DLD1 (cell line): Measurements from ENCODE around the gene CXCL12.

Experiments
- in situ Hi-C: cut with HindIII; loops from 2 replicates; pipeline ENCODE4 v1.10.0; 2017; ENCODE audit warnings: low sequenced_read_pairs

Gene CXCL12

DNA sequence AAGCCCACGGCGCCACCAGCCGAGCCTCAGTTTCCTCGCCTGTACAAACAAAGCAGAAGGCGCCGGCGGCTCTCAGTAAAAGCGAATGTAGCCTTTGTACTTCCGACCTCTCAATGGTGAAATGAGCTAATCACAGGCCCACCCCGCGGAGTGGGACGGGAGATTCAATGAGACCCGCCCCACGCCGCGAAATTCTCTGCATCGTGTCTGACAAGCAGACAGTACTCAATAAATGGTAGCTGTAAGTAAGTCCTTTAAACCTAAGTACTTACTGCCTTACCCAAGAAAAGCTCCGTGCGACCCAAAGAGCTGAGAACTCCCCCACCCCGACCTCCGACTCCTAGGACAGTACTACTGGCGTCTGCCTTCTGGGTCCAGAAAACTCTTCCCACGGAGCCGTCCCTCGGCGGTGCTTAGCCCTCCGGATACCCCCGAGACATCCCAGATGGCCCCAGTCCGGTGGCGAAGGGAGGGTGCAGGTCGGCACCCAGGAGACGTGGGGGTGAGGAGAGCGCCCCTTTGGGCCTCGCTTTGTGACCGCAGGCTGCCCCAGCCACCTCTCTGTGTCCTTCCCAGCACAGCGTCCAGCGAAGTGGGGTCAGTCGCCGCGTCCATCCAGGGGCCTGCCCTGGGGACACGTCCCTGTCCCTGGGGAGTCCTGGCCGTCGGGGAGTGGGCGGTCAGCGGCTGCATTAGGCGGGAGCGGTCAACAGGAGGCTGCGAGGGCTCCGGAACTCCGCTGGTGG is 972 bp upstream of the CXCL12 start:
- in situ Hi-C loops: no loop called here

DNA sequence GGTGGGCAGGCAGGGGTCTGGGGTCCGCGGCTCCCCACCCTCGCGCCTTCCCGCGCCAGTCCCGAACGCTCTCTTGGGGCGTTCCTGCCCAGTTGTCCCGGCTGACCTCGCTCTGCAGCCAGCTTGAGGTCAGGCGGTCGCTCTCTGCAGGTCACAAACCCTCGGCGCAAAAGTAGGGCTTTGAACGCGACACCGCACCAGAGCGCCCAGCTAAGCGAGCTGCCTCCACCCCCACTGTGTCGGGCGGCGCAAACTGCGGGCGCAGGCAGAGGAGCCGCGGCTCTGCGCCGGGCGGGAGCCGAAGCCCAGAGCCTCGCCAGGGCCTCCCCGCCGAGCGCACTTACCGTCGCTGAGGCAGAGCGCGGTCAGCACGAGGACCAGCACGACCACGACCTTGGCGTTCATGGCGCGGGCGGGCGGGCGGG is 284 bp downstream of the CXCL12 start:
- in situ Hi-C loops: no loop called here

DNA sequence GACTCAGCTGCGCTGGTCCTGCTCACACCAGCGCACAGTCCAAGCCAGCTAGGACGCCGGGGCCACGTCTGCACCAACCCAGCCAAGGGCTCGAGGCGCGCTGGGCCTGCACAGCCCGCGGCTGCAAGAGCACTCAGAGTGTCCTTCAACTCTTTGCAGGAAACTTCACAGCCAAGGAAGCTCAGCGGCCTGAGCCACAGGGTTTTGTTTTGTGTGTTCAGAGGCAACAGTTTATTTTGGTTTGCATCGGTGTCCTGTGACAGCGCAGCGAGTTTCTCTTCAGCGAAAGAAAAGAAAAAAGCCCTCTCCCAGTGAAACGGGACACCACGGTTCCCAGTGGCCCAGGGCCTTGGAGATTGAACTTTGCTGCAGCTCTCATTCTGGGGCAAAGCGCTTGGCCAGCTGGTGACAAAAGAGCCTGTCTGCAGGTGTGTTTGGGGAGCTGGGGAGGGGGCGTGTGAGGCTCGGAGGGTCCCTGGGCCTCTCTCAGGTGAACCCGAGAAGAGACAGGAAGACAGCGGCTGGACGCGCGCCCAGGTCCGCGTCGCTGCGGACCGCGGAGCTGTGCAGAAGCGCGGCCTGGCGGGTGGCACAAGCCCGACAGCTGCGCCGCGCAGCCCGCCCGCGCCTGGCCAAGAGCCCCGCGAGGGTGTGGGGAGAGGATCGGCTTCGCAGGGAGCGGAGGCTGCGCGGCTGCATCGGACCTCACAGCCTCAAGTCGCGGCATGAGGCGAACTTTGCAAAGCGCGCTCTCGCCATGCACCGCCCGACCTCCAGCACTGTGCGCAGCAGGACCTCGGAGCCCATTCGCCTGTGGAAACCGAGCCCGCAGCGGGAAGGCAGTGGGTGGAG is 922 bp downstream of the CXCL12 start:
- in situ Hi-C loops: no loop called here

- in situ Hi-C loops: no loop called here
Measured at GRCh38 chr10:44382981-44383748, 1.7 kb downstream of the CXCL12 start.

GRCh38 chr10:44382131-44382858 is 2.6 kb downstream of the CXCL12 start:
- in situ Hi-C loops: no loop called here

GRCh38 chr10:44380829-44381600 is 3.9 kb downstream of the CXCL12 start:
- in situ Hi-C loops: no loop called here

DNA sequence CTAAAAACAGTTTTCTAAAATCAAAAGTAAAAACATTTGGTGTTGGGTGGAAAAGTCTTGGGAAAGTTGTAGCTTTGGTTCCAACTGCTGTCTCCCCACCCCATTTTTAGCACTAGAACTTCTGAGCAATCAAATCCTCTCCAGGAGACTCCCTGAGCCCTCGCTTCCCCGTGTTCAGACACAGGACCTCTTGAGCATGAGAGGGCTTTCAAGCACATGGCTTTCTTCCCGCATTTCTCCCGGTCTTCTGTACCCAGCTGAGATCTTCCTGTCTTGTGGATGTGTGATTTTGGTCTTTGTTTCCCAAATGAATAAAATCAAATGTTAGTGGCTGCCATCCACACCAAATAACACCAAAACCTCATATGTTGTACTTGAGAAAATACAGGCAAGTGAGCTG is 5.0 kb downstream of the CXCL12 start:
- in situ Hi-C loops: no loop called here

GRCh38 chr10:44378626-44379025 is 6.3 kb downstream of the CXCL12 start:
- in situ Hi-C loops: no loop called here

DNA sequence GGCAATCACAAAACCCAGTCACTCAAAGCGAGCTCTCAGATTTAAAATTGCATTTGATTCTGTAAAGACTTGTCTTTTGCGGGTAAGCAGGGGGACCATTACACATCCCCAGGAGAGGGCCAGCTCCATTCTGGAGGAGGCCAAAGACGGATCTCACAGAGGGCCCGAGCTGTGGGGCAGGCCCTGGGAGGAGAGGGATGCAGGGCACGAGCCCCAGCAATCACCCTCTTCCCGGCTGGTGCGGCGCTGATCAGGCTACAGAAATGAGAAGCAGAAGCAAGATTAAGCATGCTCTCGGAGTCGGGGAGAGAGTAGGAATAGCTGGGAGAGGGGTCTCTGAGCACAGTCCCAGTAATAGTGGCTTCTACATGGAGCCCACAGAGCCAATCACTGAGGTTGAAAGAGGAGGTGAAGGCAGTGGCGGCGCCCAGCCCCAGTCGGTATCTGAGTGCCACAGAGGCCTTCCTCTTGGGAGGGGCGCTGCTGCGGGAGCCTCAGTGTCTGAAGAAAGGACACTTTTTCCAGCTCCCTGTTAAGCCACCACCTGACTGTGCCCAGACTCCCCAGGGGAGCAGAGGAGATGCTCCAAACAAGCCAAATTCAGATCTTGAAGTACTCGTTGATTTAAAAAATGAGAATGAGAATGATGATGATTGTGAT is 7.1 kb downstream of the CXCL12 start:
- in situ Hi-C loops: no loop called here

DNA sequence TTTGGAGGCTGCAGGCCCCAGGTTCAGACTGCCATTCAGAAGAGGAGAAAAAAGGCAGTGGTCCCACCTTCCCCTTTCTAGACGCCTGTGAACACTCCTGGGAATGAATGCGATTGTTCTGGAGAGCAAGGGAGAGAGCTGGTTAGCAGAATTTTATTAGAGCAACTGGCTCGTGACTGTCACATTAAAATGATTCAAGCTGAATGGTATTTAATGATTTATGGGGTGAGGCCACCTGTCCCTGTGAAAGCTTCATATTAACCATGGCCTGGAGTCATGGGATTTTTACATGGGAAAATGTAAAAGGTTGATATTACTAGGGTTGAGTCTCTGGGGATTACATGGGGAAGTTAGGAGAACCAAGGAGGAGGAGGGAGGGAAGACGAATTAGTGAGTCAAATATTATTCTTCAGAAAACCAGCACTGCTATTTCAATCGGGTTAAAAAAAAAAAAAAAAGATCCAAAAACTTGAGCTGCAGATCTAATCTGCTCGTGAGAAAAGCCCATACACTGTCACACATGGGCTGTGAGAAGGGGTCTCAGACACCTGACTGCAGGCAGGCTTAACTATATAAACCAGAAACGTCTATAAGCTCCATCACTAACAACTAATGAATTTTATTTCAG is 8.3 kb downstream of the CXCL12 start:
- in situ Hi-C loops: no loop called here

GRCh38 chr10:44374155-44374554 is 10.7 kb downstream of the CXCL12 start:
- in situ Hi-C loops: no loop called here

DNA sequence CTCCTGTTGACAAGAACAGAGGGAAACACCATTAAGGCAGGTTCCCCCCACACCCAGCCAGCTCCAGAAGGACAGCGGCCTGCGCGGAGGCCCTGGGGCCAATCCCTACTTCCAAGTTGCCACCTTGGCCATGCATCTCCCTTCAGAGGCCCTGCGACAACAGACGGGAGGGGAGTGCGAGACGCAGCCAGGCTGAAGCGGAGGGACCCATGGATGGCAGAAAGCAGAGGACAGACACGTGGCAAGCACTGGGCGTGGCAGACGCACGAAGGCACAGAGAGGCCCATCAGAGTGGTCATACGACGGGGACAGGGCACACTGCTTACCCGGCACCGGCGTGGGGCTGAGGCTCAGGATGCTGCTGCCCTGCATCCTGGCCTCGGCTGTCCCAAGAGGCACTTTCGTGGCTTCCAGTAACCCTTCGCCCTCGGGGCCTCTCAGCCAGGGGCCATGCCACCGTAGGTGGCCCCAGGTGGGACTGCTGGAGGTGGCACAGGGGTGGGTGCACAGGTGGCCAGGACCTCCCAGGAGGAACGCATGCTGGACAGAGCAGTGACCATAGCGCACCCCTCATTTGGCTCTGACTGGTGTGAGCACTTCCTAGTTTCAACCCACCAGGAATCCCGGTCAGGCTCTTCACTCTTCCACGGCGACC is 11.4 kb downstream of the CXCL12 start:
- in situ Hi-C loops: no loop called here

DNA sequence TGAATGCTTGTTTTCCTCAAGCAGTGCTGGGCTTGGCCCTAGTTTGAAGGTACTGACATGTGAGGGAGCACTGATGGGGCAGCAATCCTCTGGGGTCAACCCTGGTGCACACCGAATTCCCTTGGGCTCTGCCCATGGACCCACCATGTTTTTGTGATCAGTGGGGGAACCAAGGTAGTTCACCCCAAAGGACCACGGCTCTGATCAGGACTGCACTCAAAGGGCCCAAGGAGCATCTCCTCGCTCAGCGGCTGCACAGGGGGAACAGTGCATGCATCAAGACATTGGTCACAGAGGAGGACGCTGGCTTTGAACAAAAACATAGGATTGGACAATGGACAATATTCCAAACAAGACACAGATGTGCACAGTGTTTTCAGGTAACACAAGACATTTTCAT is 12.7 kb downstream of the CXCL12 start:
- in situ Hi-C loops: no loop called here

DNA sequence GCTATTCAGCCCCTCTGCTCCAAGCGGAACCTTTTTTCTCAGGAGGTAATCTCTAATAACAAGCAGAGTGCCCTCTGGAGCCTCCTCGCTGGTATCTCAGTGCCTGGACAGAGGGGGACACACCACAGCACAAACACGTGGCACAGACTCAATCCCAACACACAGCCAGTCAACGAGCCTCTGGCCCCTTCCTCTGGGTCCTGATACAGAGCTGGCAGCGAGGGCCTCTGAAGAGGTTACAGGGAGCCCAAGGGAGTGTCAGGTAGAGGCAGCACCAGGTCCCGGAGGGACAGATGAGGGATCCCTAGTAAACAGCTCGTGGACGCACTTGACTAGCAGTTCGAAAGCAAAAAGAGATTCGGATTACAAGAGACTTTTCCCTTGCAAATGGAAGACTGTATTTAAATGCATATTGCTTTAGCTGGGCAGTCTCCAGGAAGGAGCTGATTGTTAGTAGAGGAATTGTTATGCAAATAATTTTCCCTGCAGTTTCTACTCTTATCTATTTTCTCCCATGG is 14.1 kb downstream of the CXCL12 start:
- in situ Hi-C loops: no loop called here

GRCh38 chr10:44369854-44370253 is 15.0 kb downstream of the CXCL12 start:
- in situ Hi-C loops: no loop called here

DNA sequence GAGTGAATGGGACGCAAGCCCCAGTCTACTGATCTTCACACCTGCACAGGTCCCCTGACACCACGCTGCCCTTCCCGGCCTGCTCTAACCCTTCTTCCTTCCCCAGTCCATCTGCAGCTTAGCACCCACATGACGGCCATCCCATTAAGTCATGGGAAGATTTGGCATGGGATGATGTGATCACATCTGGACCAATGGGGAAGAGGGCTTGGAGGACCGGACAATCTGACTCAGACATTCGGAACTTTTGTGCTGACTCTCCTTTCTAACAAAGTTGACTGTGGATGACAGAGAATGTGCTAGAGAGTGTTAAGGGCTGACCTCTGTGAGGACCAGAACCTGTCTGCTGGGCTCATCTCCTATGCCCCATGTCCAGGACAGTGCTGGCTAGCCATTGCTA is 15.6 kb downstream of the CXCL12 start:
- in situ Hi-C loops: no loop called here

DNA sequence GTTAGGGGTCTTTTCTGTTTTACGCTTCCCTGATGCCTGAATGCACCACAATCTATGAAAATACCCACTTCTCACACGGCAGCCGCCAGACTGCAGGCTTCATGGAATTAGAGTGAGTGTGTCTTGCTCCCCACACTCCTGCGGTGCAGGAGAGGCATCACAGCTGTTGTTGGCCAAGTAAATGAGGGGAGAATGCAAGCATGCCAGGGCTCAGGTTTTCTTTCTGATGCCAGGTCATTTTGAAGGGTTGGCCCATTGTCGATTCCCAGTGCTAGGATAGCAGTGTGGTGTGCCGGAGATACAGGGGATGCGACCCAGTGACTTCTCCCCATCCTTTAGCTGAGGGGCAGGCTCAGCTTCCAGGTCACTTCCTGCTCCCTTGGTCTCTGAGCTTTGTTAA is 16.3 kb downstream of the CXCL12 start:
- in situ Hi-C loops: no loop called here

DNA sequence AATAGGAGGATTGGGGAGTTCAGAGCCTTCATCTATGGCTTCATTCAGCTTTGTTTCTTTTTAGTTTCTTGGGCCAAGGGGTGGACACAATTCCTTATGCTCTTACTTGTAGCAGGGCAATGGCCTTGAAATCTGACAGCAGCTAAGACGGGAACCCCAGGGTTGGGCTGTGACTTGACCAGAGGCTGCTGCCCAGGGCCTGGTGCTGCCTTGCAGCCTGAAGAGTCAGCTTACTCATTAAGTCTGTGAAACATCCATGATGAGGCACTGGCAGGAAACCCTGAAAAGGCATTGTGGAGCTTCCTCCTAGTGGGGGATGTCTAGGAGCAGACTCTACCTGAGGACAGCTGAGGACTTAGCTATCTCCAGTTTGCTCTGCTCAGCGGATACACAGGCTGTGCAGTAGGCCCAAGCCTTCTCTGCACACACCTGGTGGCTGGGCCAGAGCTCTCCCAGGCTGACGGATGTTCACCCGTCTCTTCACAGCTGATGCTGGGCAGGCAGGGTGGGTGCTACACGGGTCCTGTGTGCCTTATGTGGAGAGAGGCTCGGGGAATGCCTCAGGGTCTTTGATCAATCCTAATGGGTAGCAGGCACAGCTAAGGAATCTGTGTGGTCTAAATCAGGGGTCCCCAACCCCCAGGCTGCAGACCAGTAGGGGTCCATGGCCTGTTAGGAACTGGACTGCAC is 17.8 kb downstream of the CXCL12 start:
- in situ Hi-C loops: no loop called here
